Activated CD8-positive, alpha-beta memory T cell treated with anti-CD3 and anti-CD28 coated beads for 36 hours (primary cell): ENCODE data around the gene NPHP1. TPM values are rescaled to one million over a fixed set of nuclear protein-coding genes. Genes with fewer than 3 reads are reported as not detected.

ENCODE experiments used
- CTCF ChIA-PET: fragments of 350-600 bp; sonication (Branson Sonifier 250); formaldehyde crosslinking; loops from one replicate; lab custom pipeline; 2021; ENCODE audit warnings: antibody characterized with exemption; lab: Charles Lee
- POLR2A ChIA-PET: fragments of 350-600 bp; sonication (Branson Sonifier 250); formaldehyde crosslinking; loops from one replicate; lab custom pipeline; 2021; ENCODE audit warnings: antibody characterized with exemption; lab: Charles Lee
- total RNA-seq, 2 experiments: library from RNA; stranded (reverse); gene quantifications; one replicate each; pipeline ENCODE4 v1.2.3, GENCODE V29; 2021

The NPHP1 gene
- total RNA-seq, 2 experiments from 2014 or later: 1.9 to 2.5 TPM

DNA sequence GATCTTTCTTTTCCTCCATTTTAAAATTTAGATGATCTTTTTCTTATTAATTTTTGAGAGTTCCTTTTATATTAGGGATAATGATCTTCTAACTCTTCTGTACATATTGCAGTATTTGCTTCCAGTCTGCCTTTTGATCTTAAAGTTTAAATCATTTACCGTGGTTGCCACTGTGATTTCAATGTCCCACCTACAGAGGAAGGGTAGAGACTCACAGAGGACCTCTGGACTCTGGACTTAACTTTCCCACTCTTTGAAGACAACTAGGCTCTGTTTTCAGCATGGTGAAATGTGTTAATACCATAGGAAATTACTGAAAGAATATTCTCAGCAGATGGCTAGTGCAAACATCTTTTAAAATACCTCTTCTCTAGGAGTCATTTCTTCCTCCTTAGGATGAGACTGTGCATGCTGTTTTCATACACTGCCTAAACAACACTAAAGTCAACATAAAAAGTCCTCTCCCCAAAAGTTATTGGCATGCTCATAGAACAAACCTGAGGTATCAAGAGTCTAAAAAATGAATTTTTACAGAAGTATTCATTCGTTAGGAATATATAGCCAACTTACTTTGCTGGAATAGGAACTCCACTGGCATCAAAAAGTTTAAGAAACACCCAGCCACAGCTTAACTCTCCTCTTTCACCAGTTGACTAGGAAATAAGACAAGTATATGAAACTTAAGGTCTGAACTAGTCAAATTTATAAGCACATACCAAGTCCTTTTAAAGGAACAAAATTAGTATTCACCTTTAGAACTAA lies 58.4 kb downstream of the NPHP1 start:
- ChIA-PET CTCF (no interaction called here), POLR2A (no interaction called here)

- ChIA-PET POLR2A (no interaction called here), CTCF (no interaction called here)
Measured at GRCh38 chr2:110143982-110144381, 60.8 kb downstream of the NPHP1 start.

DNA sequence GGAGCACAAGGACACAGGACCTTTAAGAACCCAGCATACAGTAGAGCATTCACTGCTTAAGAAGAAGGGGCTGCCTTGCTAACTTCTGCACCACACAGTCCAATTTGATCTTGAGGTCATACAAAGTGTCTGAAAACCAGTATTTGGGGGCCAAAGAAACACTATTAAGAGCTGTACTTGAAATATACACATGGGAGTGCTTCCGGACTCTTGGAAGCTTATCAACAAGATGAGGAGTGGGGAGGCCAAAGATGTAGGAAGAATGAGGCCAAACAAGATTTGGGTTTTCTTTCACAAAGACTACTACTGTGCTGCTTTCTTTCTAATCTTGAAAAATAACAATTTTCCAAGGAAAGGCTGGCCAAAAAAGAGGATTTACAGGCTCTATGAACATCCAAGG lies 64.4 kb downstream of the NPHP1 start:
- ChIA-PET CTCF (no interaction called here), POLR2A (no interaction called here)

DNA sequence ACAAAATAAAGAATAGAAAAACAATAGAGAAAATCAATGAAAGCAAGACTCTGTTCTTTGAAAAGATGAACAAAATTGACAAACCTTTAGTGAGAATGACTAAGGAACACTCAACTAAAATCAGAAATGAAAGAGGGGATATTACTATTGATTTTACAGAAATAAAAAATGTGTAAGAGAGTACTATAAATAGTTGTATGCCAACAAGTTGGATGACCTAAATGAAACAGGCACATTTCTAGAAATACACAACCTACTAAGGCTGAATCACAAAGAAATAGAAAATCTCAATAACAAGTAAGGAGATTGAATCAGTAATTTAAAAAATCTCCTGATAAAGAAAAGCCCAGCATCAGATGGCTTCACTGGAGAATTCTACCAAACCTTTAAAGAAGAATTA lies 70.8 kb downstream of the NPHP1 start:
- POLR2A ChIA-PET: no interaction called here
- CTCF ChIA-PET: no interaction called here

- POLR2A ChIA-PET: no interaction called here
- CTCF ChIA-PET: no interaction called here
Measured at GRCh38 chr2:110131166-110131565, 73.6 kb downstream of the NPHP1 start.

DNA sequence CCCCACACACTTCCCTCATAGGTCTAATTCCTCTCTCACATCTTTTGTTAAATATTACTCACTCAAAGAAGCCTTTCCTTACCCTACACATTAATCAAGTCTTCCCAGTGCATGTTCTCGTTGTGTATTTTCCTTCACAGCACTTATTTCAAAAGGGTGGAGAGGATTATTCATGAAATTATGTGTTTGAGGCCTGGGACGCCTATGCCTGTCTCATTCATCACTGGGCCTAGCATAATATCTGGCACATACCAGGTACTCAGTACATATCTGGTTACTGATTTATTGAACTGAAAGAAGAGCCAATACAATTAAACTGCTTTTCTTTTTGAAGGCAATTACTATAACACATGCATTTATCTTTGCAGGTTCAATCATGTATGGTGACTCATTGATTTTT lies 74.1 kb downstream of the NPHP1 start:
- CTCF ChIA-PET: no interaction called here

DNA sequence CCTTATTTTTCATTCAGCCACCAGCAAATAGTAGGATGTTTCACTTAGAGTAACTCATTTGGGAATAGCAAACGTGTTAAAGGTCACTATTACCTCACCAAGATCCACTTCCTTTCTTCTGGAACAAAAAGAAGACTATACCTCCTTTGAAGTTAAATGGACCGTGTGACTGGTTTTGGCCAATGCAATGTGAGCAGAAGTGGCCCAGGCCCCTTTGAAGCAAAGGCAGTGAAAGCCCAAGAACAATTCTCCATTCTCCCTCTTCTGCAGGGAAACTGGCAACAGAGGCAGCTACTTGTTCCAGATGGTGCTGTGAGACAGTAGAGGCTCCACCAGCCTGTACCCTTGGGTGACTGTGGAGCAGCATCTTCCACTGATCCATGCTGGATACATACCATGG lies 77.9 kb downstream of the NPHP1 start:
- POLR2A ChIA-PET: no interaction called here
- CTCF ChIA-PET: no interaction called here

More for the DNA sequence above, 74.1 kb downstream of the NPHP1 start:
- POLR2A ChIA-PET: no interaction called here

DNA sequence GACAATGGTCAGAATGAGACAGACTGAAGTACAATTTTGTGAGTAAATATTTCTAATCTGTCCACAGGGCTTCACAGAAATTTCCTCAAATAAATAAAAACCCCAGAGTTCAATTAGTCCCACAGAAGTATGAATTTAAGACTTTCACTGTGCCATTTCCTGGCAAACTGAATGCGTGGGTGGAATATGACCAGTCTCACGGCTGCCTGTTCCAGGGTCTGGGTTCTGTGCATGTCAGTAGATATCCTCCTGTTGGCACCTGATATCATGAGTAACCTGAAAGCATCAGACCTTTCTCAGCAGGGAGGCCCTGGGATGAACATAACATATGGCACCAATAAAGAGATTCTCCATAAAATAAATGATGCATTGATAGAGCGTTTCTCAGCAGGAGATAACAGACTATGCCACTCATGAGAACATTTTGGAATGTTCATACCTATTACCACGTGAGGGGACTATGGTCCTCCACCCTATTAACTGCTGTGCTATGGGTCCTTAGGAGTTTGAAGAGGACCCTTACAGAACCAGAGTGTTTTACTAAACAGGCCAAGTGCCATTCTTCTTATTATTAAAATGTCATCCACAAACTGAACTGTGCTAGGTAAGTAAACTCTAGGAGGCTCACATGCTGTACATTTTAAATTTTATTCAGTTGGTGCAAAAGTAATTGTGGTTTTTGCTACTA lies 78.6 kb downstream of the NPHP1 start:
- ChIA-PET CTCF (no interaction called here), POLR2A (no interaction called here)

GRCh38 chr2:110124939-110125691 lies 79.7 kb downstream of the NPHP1 start:
- POLR2A ChIA-PET: no interaction called here
- CTCF ChIA-PET: no interaction called here

- ChIA-PET POLR2A (no interaction called here), CTCF (interaction anchor here (1.1 kb wide), 1 partner anchor 10 kb away, joined by 3 read pairs; no protein-coding TSS in a partner anchor)
Measured at GRCh38 chr2:110124038-110124825, 80.6 kb downstream of the NPHP1 start.

DNA sequence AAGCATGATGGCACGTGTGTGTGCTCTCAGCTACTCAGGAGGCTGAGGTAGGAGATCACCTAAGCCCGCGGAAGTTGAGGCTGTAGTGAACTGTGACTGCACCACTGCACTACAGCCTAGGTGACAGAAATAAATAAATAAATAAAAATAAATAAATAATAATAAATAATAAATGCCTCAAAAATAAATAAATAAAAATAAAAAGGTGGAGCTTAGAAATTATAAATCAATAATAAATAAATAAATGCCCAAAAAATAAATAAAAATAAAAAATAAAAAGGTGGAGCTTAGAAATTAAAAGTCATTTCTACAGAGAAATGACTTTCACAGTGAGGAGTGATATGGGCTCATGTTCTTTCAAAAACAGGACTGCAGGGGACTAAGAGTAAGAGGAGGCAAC lies 83.2 kb downstream of the NPHP1 start:
- POLR2A ChIA-PET: no interaction called here
- CTCF ChIA-PET: no interaction called here

- CTCF ChIA-PET: no interaction called here
- POLR2A ChIA-PET: no interaction called here
Measured at GRCh38 chr2:110121052-110121334, 83.8 kb downstream of the NPHP1 start.

- POLR2A ChIA-PET: no interaction called here
- CTCF ChIA-PET: no interaction called here
Measured at GRCh38 chr2:110120171-110121051, 84.4 kb downstream of the NPHP1 start.

DNA sequence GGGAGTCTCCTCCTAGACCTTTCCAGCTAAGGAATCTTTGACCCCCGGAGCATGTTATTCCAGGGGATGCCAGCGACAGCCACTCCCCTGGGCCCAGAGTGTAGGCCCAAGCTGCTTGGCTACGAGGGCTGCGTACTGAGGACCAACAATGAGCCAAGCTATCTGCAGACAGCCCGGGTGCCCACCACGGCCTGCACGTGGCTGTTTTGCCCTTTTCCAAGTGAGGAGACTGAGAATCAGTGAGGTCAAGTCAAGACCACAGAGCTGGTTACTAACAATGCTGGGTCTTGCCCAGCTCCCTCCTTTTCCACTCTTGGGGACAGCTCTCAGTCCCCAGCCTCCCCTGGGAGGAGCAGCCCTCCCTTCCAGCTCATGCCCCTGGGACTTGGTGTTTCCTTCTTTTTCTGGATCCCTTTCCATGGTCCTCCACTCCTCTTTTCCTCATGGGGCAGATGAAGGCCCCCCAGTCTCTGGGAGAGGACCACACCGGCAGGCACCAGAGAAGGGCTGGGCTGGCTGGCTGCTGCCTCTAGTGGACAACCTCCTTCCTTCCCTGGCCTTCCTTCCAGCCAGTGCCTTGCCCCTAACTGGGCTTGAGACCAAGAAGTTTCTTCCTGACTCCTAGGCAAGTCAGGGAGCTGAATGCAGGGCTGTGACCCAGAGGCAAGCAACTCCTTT lies 88.6 kb downstream of the NPHP1 start:
- CTCF ChIA-PET: interaction anchor here (1.7 kb wide), 1 partner anchor 10 kb away, joined by 5 read pairs; no protein-coding TSS in a partner anchor
- POLR2A ChIA-PET: interaction anchor here (0.7 kb wide), 1 partner anchor 12 kb away, joined by 13 read pairs; no protein-coding TSS in a partner anchor

DNA sequence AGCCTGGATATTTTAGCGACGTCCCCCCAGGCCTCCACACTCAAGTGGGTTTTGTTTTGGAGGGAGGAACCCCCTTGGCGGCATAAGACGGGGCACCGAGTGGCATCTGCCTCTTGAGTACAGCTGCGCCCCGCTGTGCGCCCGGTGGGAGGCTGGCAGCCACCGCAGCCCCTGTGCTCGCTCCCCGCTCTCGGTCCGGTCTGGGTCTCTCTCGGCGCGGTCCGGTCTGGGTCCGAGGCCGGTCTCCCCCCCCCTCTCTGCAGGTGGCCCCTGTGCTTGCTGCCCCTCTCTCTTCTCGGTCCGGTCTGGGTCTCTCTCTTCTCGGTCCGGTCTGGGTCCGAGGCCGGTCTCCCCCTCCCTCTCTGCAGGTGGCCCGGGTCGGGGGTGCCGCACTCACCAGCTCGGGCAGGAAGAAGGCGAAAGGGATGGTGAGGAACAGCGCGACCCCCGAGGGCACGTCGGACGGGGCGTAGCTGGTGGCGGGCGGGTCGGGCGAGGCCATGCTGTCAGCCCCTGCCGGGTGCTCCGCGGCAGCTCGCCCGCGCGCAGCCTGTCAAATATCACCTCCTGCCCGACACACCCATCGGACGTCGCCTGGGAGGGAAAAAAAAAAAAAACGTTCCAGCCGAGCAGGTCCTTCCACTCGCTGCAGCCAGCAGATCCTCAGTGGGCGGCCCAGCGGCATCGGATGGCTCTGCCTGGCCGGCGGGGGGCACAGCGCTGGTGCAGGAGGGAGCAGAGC lies 89.4 kb downstream of the NPHP1 start, which contains the start of gene MALL:
Gene MALL, minus strand, starts transcription at position 532 of the 742 bp plus-strand sequence. Its CDS starts 30 bp downstream, at position 502.
- ChIA-PET POLR2A (interaction anchor here (0.7 kb wide), 1 partner anchor 12 kb away, joined by 13 read pairs; no protein-coding TSS in a partner anchor), CTCF (interaction anchor here (1.2 to 1.7 kb wide), 2 partner anchors 9 to 10 kb away, joined by 3 to 5 read pairs; no protein-coding TSS in a partner anchor)

GRCh38 chr2:110114831-110115255 lies 90.0 kb downstream of the NPHP1 start:
- POLR2A ChIA-PET: no interaction called here
- CTCF ChIA-PET: interaction anchor here (1.2 to 1.7 kb wide), 2 partner anchors 9 kb away, joined by 3 to 5 read pairs; no protein-coding TSS in a partner anchor
